NK-92 (cell line): ENCODE measurements around the gene IREB2.
"Not testable (repeated sequence)": the region's sequence is repeated elsewhere in the genome, so short reads cannot be mapped to it uniquely, and the experiment has no call there.

Experiments used
- DNase-seq: peaks from one replicate; lab custom pipeline; 2025; ENCODE audit not compliant: unreplicated experiment; lab: John Stamatoyannopoulos, UW

IREB2 gene

DNA sequence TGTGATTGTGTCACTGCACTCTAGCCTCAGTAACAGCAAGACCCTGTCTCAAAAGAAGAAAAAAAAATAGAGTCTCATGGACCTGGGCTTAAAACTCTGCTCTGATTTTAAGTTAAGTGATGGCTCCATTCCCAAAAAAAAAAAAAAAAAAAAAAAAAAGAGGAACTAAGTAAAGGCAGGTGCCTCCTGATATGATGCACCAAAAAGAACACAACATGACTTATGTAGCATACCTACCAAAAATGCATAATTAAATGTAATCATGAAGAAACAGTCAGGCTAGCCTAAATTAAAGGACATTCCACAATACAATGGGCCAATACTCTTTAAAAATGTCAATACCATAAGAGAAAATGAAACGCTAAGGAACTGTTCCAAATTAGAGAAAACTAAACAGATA is 5.4 kb upstream of the IREB2 start:
- DNase-seq = no peak

DNA sequence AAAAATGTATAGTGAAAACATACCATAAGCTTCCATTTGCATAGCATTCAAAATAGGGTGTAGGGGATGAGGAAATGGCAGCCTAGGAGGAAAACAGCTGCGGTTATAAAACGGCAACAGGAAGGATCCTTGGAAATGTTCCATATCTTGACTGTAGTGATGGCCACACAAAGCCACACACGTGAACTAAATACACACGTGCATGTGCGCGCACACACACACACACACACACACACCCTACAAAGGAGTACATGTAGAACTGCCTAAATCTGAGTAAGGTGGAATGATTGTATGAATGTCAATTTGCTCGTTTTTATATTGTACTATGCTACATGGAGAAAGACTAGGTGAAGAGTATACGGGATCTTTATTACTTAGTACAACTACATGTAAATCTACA is 3.9 kb upstream of the IREB2 start:
- DNase-seq = no peak

- DNase-seq = not testable (repeated sequence)
Measured at GRCh38 chr15:78434711-78435110, 3.3 kb upstream of the IREB2 start.

DNA sequence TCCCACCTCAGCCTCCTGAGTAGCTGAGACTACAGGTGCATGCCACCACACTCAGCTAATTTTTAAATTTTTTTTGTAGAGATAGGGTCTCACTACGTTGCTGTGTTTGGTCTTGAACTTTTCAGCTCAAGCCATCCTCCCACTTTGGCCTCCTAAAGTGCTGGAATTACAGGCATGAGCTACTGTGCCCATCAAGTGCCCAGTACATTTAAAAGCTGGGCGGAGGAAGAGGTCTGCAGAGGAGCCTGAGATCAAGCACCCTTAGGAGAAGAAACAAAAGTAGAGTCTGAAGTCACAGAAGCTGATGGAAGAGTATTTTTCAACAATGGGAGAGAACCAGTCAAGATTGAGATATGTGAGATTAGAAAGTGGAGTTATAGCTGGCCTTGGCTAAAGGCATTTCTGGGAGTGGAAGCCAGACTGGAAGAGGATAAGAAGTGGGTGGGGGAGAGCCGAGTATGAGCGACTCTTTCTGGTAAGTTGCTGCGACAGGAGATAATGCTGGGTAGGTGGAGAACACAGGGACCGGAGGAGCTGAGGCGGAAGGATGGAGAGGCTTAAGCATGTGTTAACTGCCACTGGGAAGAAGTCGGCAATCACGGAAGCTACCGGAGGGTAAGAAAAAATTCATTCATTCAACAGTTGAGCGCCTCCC is 782 bp upstream of the IREB2 start:
- DNase-seq = no peak

- DNase-seq = no peak
Measured at GRCh38 chr15:78438619-78439285, 736 bp downstream of the IREB2 start.

GRCh38 chr15:78440375-78441373 is 2.7 kb downstream of the IREB2 start:
- DNase-seq = no peak

GRCh38 chr15:78444255-78444654 is 6.2 kb downstream of the IREB2 start:
- DNase-seq = no peak

DNA sequence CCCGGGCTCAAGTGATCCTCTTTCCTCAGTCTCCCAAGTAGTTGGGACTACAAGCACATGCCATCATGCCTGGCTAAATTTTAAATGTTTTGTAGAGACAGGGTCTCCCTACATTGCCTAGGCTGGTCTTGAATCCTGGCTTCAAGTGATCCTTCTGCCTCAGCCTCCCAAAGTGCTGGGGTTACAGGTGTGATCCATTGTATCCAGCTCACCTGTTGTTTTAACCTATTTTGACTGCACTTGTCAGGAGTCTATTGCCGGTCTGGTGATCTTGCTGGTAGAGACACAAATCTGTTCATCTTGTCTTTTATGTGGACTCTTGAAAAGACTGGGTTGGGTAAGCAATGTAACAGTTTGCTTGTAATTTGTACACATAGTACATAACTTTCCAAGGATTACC is 7.9 kb downstream of the IREB2 start:
- DNase-seq = no peak

GRCh38 chr15:78446551-78446950 is 8.5 kb downstream of the IREB2 start:
- DNase-seq = no peak

GRCh38 chr15:78448441-78449219 is 10.6 kb downstream of the IREB2 start:
- no peak for DNase-seq

DNA sequence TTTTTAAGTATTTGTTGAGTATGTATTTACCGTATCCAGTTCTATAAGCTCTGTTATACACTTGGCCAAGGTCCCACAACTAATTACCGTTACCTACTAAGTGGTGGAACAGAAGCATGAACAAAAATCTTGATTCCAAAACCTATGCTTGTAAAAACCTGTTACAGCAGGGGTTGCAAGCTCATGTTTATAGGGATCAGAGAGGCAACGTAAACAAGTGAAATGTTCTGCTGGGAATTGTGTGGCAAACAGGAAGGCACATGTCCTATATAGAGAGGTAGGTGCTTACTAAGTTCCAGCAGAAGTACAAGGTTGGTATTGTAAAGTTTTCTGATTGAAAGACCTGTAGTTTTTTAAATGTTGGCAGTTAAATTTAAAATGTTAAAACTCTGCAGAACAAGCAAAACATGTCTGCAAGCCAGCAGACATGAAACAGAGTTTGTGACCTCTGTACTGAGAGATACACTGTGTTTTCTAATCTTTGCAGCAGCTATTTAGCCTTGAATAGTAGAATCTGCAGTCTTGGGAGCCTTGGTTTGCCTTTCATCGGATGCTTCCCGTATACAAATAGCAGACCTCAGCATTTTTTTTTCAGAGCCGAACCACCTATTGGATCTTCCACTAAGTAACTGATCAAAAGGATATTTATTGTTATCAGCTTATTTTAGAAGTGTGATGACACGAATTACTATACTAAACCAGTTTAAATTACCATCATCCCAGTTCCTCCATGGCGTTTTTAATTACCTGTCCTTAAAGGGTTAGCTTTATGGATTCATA is 11.4 kb downstream of the IREB2 start:
- DNase-seq = no peak

- DNase-seq = no peak
Measured at GRCh38 chr15:78450285-78450858, 12.4 kb downstream of the IREB2 start.

DNA sequence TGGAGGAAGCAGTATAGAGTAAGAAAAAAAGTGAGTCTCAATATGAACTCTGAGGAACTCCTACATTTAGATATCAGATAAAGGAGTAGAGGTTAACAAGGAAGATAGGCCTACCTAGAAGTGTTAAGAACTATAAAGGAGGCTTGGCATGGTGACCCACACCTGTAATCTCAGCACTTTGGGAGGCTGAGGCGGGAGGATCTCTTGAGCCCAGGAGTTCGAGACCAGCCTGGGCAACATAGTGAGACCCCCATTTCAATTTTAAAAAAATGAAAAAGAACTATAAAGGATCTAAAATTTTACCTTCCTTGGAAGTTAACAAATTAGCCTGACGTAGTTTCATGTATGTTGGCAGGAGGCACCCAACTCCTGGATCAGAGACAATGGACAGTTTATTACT is 14.5 kb downstream of the IREB2 start:
- DNase-seq = no peak

DNA sequence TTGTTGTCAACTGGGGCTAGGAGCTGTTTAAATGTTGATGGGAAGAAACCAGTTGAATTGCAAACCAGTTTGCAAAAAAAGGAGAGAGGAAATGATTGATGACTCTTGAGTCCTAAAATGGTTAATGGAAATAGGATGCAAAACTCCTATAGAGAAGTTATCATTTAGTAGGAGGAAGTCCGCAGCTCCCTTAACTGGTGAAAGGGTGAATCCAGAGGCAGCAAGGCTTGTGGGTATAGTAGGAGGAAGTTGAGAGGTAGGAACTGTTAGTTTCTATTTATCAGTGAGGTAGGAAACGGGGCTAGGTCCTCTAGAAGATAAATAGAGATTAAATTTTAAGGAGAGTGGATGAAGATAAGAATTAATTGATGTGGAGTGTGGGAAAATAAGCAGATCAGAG is 15.4 kb downstream of the IREB2 start:
- no peak for DNase-seq

DNA sequence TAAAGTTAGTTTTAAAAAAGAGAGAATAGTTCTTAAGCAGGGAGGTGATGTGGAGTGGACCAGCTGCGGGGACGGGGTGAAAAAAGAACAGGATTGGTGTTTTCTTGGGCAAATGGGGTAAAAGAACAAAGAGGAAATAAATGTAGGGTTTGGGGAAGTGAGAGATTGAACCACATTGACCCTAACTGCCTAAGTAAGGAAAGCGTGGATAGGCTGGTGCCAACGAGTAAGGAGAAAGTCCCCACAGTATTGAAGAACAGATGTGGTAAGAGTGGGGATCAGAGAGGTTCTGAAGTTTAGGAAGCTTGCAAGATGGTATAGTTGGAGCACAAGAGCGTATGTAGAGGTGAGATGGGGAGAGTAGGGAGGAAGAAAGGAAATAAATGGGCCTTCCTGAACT is 17.0 kb downstream of the IREB2 start:
- no peak for DNase-seq

GRCh38 chr15:78455749-78456148 is 17.7 kb downstream of the IREB2 start:
- no peak for DNase-seq

DNA sequence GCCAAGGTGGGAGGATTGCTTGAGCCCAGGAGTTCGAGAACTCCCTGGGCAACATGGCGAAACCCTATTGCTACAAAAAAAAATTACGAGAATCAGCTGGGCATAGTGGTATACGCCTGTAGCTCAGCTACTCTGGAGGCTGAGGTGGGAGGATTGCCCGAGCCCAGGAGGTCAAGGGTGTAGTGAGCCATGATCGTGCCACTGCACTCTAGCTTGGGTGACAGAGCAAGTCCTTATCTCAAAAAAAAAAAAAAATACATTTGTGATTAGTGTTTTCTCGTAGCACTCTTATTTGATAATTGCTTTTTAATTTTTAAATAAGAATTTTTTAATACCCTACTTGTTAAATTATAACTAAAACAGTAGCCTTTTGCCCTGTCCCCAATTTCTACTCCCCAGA is 18.4 kb downstream of the IREB2 start:
- no peak for DNase-seq

DNA sequence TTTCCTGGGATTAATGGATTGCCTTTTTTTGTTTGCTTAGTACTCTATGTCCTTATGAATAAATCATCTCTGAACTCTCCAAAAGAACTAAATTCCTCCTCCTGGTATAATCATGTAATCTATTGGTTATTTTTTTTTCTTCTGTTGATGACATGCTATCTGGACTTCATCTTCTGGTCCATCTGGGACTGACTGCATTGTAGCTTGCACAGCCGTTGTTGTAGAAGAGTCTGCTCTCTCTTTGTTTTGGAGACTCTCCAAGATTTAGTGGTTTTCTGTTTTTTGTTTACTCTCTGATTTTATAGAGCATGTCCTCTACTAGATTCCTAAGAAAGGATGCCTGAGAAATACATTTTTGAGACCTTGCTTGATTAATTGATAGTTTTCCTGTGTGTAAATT is 19.1 kb downstream of the IREB2 start:
- DNase-seq = no peak

- DNase-seq = no peak
Measured at GRCh38 chr15:78460737-78461136, 22.7 kb downstream of the IREB2 start.
